K562 (cell line): ENCODE data around the gene SYTL5. TPM values are rescaled to one million over a fixed set of nuclear protein-coding genes. Genes with fewer than 3 reads are reported as not detected.
A peak's percentile ranks its signal among the peaks of the same experiment; 100 is the strongest.

ENCODE experiments used
- ATF4 ChIP-seq: fragments of 450-650 bp; formaldehyde crosslinking; IDR thresholded peaks from 2 replicates; pipeline ENCODE4 v1.4.0; 2022; ENCODE audit warnings: mild to moderate bottlenecking, moderate library complexity
- CBX8 ChIP-seq: fragments of 200-600 bp; sonication (generic); IDR thresholded peaks from 2 replicates; pipeline ENCODE4 v1.6.1; 2012; ENCODE audit warnings: borderline replicate concordance, mixed run types, low read depth, mild to moderate bottlenecking, moderate library complexity, mixed read lengths, low read length, control low read depth, inconsistent platforms; ENCODE audit not compliant: poor library complexity, severe bottlenecking; ENCODE audit errors: extremely low read depth
- GTF2E2 ChIP-seq: fragments of 200-800 bp; sonication (Bioruptor generic); IDR thresholded peaks from 2 replicates; pipeline ENCODE4 v1.6.1; 2016; ENCODE audit warnings: missing genetic modification characterization, missing compliant biosample characterization
- KDM1A ChIP-seq, 2 experiments: fragments of 450-650 bp; IDR thresholded peaks; 2 replicates each; pipeline ENCODE4 v1.6.1; 2016; ENCODE audit warnings: mild to moderate bottlenecking in 2 of 2
- NCOR1 ChIP-seq: fragments of 450-650 bp; IDR thresholded peaks from 2 replicates; pipeline ENCODE4 v1.6.1; 2016; ENCODE audit warnings: mild to moderate bottlenecking, moderate library complexity
- NFRKB ChIP-seq: fragments of 450-650 bp; IDR thresholded peaks from 2 replicates; pipeline ENCODE4 v1.6.1; 2016; ENCODE audit warnings: low read depth
- NFYB ChIP-seq: IDR thresholded peaks from 2 replicates; pipeline ENCODE4 v1.6.1; 2011; ENCODE audit warnings: mild to moderate bottlenecking, moderate library complexity; ENCODE audit not compliant: insufficient read length; ENCODE audit errors: extremely low read depth
- NKRF ChIP-seq: fragments of 450-650 bp; IDR thresholded peaks from 2 replicates; pipeline ENCODE4 v1.6.1; 2016; ENCODE audit warnings: borderline replicate concordance
- TCF15 ChIP-seq: fragments of 250-450 bp; sonication (Bioruptor Pico); IDR thresholded peaks from 2 replicates; pipeline ENCODE4 v1.8.0; 2022; ENCODE audit warnings: moderate library complexity, mild to moderate bottlenecking, inconsistent platforms
- TFAP4 ChIP-seq: sonication (generic); formaldehyde crosslinking; IDR thresholded peaks from 2 replicates; pipeline ENCODE4 v1.8.0; 2022; ENCODE audit warnings: missing genetic modification reagents, mild to moderate bottlenecking, moderate library complexity, borderline replicate concordance
- TSC22D4 ChIP-seq: fragments of 450-650 bp; IDR thresholded peaks from 2 replicates; pipeline ENCODE4 v1.6.1; 2016; ENCODE audit warnings: missing genetic modification characterization, missing biosample characterization, control low read depth
- ZC3H4 ChIP-seq: sonication (generic); formaldehyde crosslinking; IDR thresholded peaks from 2 replicates; pipeline ENCODE4 v1.9.0; 2021; ENCODE audit warnings: missing genetic modification reagents, borderline replicate concordance
- ZNF23 ChIP-seq: fragments of 250-450 bp; sonication (Bioruptor Pico); IDR thresholded peaks from 2 replicates; pipeline ENCODE4 v1.4.0; 2020; ENCODE audit warnings: mild to moderate bottlenecking
- ZNF407 ChIP-seq: fragments of 450-650 bp; IDR thresholded peaks from 2 replicates; pipeline ENCODE4 v1.6.1; 2016; ENCODE audit warnings: low read depth
- ZNF436 ChIP-seq: fragments of 250-450, 450-650 bp; sonication (Bioruptor Pico); formaldehyde crosslinking; IDR thresholded peaks from 2 replicates; pipeline ENCODE4 v1.7.0; 2020; ENCODE audit warnings: mild to moderate bottlenecking
- ZNF696 ChIP-seq: fragments of 250-450 bp; sonication (Bioruptor Pico); conservative IDR thresholded peaks from 2 replicates; pipeline ENCODE4 v1.4.0; 2020; ENCODE audit warnings: mild to moderate bottlenecking, moderate library complexity
- ZNF780A ChIP-seq: fragments of 250-450 bp; sonication (Bioruptor Pico); IDR thresholded peaks from 2 replicates; pipeline ENCODE4 v1.5.0; 2021; ENCODE audit warnings: mild to moderate bottlenecking
- polyA plus RNA-seq, 8 experiments: library from polyadenylated mRNA; depleted of rRNA in 4 of 8; stranded (reverse) in 5 of 8; unstranded in 3 of 8; fragments of >200 nt; fragmentation: Nextera tagmentation in 2 of 8; fragmentation: Illumina TruSeq in 1 of 8; extraction: Ambion mirVana in 2 of 8; extraction: Trizol in 1 of 8; gene quantifications; 2 replicates each; pipeline versions ENCODE4 v1.2.1 to v1.2.3, GENCODE V29; 2011 to 2014; ENCODE audit warnings: inconsistent platforms in 1 of 8, missing spikeins in 1 of 8
- total RNA-seq, 7 experiments: library from RNA; depleted of rRNA in 6 of 7; stranded (reverse); fragments of >200 nt in 6 of 7; fragmentation: Illumina TruSeq in 2 of 7; extraction: Trizol in 2 of 7; gene quantifications; 2 replicates each; pipeline versions ENCODE4 v1.2.1 to v1.2.3, GENCODE V29; 2011 to 2021; ENCODE audit warnings: low replicate concordance in 1 of 7

The SYTL5 gene
- total and polyA plus RNA-seq, 9 of the 15 experiments (the other 6 are each of a cell fraction or from before 2014, with no cell fraction given): 0.01 to 0.25 (median 0.09) TPM

GRCh38 chrX:38156838-38157237 is 150.5 kb downstream of the SYTL5 start (continued):
- TF ChIP-seq CBX8 (no peak), TCF15 (CRISPR knock-in tag) (no peak), GTF2E2 (no peak), ATF4 (CRISPR knock-in tag) (no peak), ZC3H4 (no peak), TSC22D4 (tag) (no peak), ZNF780A (no peak), NFRKB (no peak), ZNF436 (CRISPR knock-in tag) (no peak), NKRF (no peak), TFAP4 (CRISPR knock-in tag) (no peak), ZNF696 (CRISPR knock-in tag) (no peak), ZNF407 (no peak), NFYB (no peak), KDM1A (IDR thresholded peaks at IDR 0.05) (no peak), NCOR1 (0 out of 2 replicates have a peak, but pooled peaks have one; percentile 12), ZNF23 (CRISPR knock-in tag) (no peak)
